GM12878 (cell line): ENCODE data around the gene SPINT2. TPM values are rescaled to one million over a fixed set of nuclear protein-coding genes. Genes with fewer than 3 reads are reported as not detected.

Experiments
- ATAC-seq: fragments of 200-7000 bp; cut with Tn5 transposase; 3 replicates; pipeline ENCODE4 v1.9.1; 2020; ENCODE audit warnings: mild to moderate bottlenecking, moderate library complexity
- BruUV-seq: library from RNA; stranded (reverse); fragments of 400-500 nt; replicated peaks from 2 replicates; lab custom pipeline; 2021; lab: Mats Ljungman, UMichigan
- CTCF ChIA-PET: fragments of 300-600 bp; sonication (Branson Sonifier 250); formaldehyde crosslinking; extraction: SDS; loops from one replicate; lab custom pipeline; 2021; ENCODE audit warnings: inconsistent platforms; lab: Yijun Ruan, JAX
- POLR2A ChIA-PET: fragments of 350-600 bp; formaldehyde crosslinking; extraction: SDS; loops from one replicate; lab custom pipeline; 2021; ENCODE audit warnings: inconsistent platforms; lab: Charles Lee
- RAD21 ChIA-PET: fragments of 300-600 bp; sonication (Branson Sonifier 250); formaldehyde crosslinking; loops from one replicate; lab custom pipeline; 2023; ENCODE audit warnings: antibody characterized with exemption; ENCODE audit not compliant: unreplicated experiment; lab: Charles Lee
- SMC1A ChIA-PET: fragments of 300-600 bp; sonication (Branson Sonifier 250); formaldehyde crosslinking; loops from one replicate; lab custom pipeline; 2023; ENCODE audit not compliant: unreplicated experiment, uncharacterized antibody; lab: Charles Lee
- DNase-seq: peaks from one replicate; pipeline ENCODE4 v3.0.0-alpha.2; 2011; ENCODE audit warnings: low read depth, low spot score
- FAIRE-seq: peaks from 3 replicates; lab custom pipeline; 2011; peaks lifted over from hg19 to GRCh38; lab: Jason Lieb, UNC
- H2AFZ ChIP-seq: 2 replicates; pipeline ENCODE4 v1.6.0; 2011; ENCODE audit warnings: low read depth, low read length, control low read depth; ENCODE audit not compliant: control insufficient read depth
- H3K27ac ChIP-seq: 2 replicates; pipeline ENCODE4 v1.5.1; 2011; ENCODE audit warnings: control low read depth; ENCODE audit not compliant: control insufficient read depth, insufficient read depth
- H3K27me3 ChIP-seq, 2 experiments: replicated peaks in 1 of 2; 2 replicates each; pipeline versions ENCODE4 v1.6.0 to v1.6.1; 2011; ENCODE audit warnings: low read length in 1 of 2; ENCODE audit not compliant: control insufficient read depth in 2 of 2, insufficient read depth in 2 of 2
- H3K36me3 ChIP-seq, 2 experiments: 2 replicates each; pipeline ENCODE4 v1.5.1; 2011; ENCODE audit warnings: low read length in 1 of 2; ENCODE audit not compliant: control insufficient read depth in 2 of 2, insufficient read depth in 2 of 2
- H3K4me1 ChIP-seq: 2 replicates; pipeline ENCODE4 v1.6.1; 2011; ENCODE audit warnings: mild to moderate bottlenecking, low read length, moderate library complexity, mixed read lengths; ENCODE audit not compliant: control insufficient read depth, insufficient read depth
- H3K4me2 ChIP-seq: 2 replicates; pipeline ENCODE4 v1.6.0; 2011; ENCODE audit warnings: control low read depth; ENCODE audit not compliant: control insufficient read depth, insufficient read depth
- H3K4me3 ChIP-seq: fragments of 200-600 bp; sonication (generic); 2 replicates; pipeline ENCODE4 v1.5.1; 2016
- H3K79me2 ChIP-seq: 2 replicates; pipeline ENCODE4 v1.6.0; 2011; ENCODE audit warnings: low read length; ENCODE audit not compliant: control insufficient read depth, insufficient read depth
- H3K9ac ChIP-seq: 2 replicates; pipeline ENCODE4 v1.8.0; 2011; ENCODE audit warnings: low read length, control low read depth, mixed read lengths; ENCODE audit not compliant: control insufficient read depth, insufficient read depth
- H3K9me3 ChIP-seq: replicated peaks from 3 replicates; pipeline ENCODE4 v1.5.1; 2011; ENCODE audit warnings: mild to moderate bottlenecking, low read length; ENCODE audit not compliant: control insufficient read depth, insufficient read depth
- H4K20me1 ChIP-seq: 2 replicates; pipeline ENCODE4 v1.6.0; 2011; ENCODE audit not compliant: control insufficient read depth, insufficient read depth
- ATF7 ChIP-seq: fragments of 450-650 bp; IDR thresholded peaks from 2 replicates; pipeline ENCODE4 v1.6.1; 2016; ENCODE audit warnings: low read depth, mild to moderate bottlenecking
- CHD2 ChIP-seq: IDR thresholded peaks from 2 replicates; pipeline ENCODE4 v1.6.1; 2011; ENCODE audit warnings: low read depth, low read length, improper control_type of control experiment, borderline replicate concordance
- EP300 ChIP-seq, 2 experiments: fragments of 150-350 bp in 1 of 2; IDR thresholded peaks; 2 replicates each; pipeline ENCODE4 v1.6.1; 2011 to 2012; ENCODE audit warnings: low read depth in 2 of 2, low read length in 2 of 2, borderline replicate concordance in 1 of 2, improper control_type of control experiment in 1 of 2, inconsistent platforms in 1 of 2; ENCODE audit not compliant: control insufficient read depth in 1 of 2
- IKZF2 ChIP-seq, 2 experiments: fragments of 450-650 bp; IDR thresholded peaks; 2 replicates each; pipeline ENCODE4 v1.6.1; 2017; ENCODE audit warnings: mild to moderate bottlenecking in 2 of 2, moderate library complexity in 2 of 2
- MEF2B ChIP-seq: fragments of 450-650 bp; IDR thresholded peaks from 2 replicates; pipeline ENCODE4 v1.6.1; 2018; ENCODE audit warnings: mild to moderate bottlenecking, moderate library complexity; ENCODE audit not compliant: partially characterized antibody, poor library complexity, severe bottlenecking
- MYB ChIP-seq: fragments of 150-350 bp; IDR thresholded peaks from 2 replicates; pipeline ENCODE4 v1.6.1; 2014; ENCODE audit warnings: mild to moderate bottlenecking, low read depth, low read length, borderline replicate concordance
- NFIC ChIP-seq: IDR thresholded peaks from 2 replicates; pipeline ENCODE4 v1.6.1; 2012; ENCODE audit warnings: low read depth, mild to moderate bottlenecking, inconsistent platforms, low read length, moderate library complexity
- POLR2A ChIP-seq: IDR thresholded peaks from 2 replicates; pipeline ENCODE4 v1.6.1; 2011; ENCODE audit warnings: low read depth, mild to moderate bottlenecking, low read length
- RAD51 ChIP-seq: fragments of 450-650 bp; IDR thresholded peaks from 2 replicates; pipeline ENCODE4 v1.6.1; 2016; ENCODE audit warnings: moderate library complexity, mild to moderate bottlenecking, inconsistent platforms
- RBBP5 ChIP-seq: fragments of 200-600 bp; sonication (generic); conservative IDR thresholded peaks from 2 replicates; pipeline ENCODE4 v1.6.1; 2016
- RELB ChIP-seq: fragments of 450-650 bp; IDR thresholded peaks from 2 replicates; pipeline ENCODE4 v1.6.1; 2017; ENCODE audit warnings: low read depth, mild to moderate bottlenecking, moderate library complexity
- RFX5 ChIP-seq: IDR thresholded peaks from 2 replicates; pipeline ENCODE4 v1.6.1; 2011; ENCODE audit warnings: low read depth, low read length, improper control_type of control experiment
- ZBTB4 ChIP-seq: fragments of 450-650 bp; formaldehyde crosslinking; IDR thresholded peaks from 2 replicates; pipeline ENCODE4 v1.4.0; 2022; ENCODE audit warnings: mild to moderate bottlenecking, moderate library complexity
- WGBS: methylation state at CpG from one replicate; pipeline ENCODE4 v1.1.6; 2016; ENCODE audit warnings: low lambda C conversion rate; ENCODE audit not compliant: insufficient replicate concordance, insufficient coverage; ENCODE audit errors: missing lambda C conversion rate; 5-methylcytosine and 5-hydroxymethylcytosine counted together
- in situ Hi-C: fragments of 300-500 bp; cut with MboI; formaldehyde crosslinking; loops from 9 replicates; pipeline ENCODE4 v1.14.3; 2018; ENCODE audit warnings: mixed read lengths
- intact Hi-C: fragments of 100-400 bp; cut with micrococcal nuclease; formaldehyde crosslinking; loops from one replicate; pipeline ENCODE4 v1.14.2; 2022; ENCODE audit not compliant: unreplicated experiment
- polyA plus RNA-seq, 11 experiments: library from polyadenylated mRNA; depleted of rRNA in 4 of 11; unstranded in 6 of 11; stranded (reverse) in 5 of 11; fragments of >200 nt; fragmentation: Nextera tagmentation in 4 of 11; fragmentation: Illumina TruSeq in 1 of 11; extraction: Ambion mirVana in 4 of 11; extraction: Trizol in 1 of 11; gene quantifications; 1 replicate in 1 of 11; 2 replicates in 10 of 11; pipeline versions ENCODE4 v1.2.1 to v1.2.3, GENCODE V29; 2011 to 2016; ENCODE audit warnings: inconsistent platforms in 2 of 11, missing spikeins in 2 of 11, low read depth in 1 of 11
- total RNA-seq, 4 experiments: library from RNA; depleted of rRNA in 3 of 4; stranded (reverse); fragments of >200 nt in 3 of 4; fragmentation: Illumina TruSeq in 1 of 4; extraction: Trizol in 1 of 4; gene quantifications; 2 replicates each; pipeline versions ENCODE4 v1.2.1 to v1.2.3, GENCODE V29; 2013 to 2021
- TF ChIP-seq, protein P1 (sequence below): fragments of 450-650 bp; conservative IDR thresholded peaks from 2 replicates; pipeline ENCODE4 v1.6.1; 2017; ENCODE audit warnings: mild to moderate bottlenecking, moderate library complexity

SPINT2 gene
- total and polyA plus RNA-seq, 10 of the 15 experiments (the other 5 are each of a cell fraction or from before 2014, with no cell fraction given), result 0.15 to 26.5 (median 17.5) TPM

DNA sequence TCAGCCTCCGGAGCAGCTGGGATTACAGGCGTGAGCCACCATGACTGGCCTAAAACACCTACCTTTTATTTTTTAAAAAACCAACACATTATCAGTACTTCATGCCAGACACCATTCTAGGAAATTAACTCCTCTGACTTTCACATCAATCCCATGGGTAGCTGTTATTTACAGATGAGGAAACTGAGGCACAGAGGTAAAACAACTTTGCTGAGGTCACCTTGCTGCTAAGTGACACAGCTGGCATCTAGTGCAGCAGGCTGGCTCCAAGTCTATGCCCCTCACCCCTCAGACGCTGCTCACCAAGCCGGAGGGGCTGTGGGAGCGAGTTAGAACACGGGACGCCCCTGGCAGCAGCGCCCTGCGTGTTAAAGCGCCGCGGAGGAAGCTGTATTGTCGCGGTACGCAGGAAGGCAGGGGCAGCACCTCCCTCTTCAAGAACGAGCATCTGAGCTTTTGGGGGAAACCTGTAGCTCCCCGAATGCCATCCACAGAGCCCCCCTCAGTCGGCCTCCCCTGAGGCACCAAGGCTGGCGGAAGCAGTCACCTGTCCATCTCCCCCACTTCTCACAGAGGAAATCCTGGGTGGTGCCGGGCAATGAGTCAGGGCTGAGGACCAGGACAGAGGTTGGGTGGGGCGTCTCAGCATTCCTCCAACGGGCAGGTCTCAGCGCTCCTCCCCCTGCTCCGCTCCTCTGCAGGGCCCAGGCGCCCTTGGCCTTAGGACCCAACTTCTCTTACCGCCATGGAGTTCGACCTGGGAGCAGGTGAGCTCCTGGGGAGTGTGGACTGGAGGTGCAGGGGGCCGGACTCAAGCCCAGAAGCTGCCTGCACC, 39.4 kb downstream of the SPINT2 start, which contains the start of gene C19orf33:
C19orf33 (plus strand) TSS at position 735 of the 835 bp plus-strand sequence; CDS start at position 746, 11 bp downstream.
- H3K27me3 ChIP-seq, result no peaks in the 10 kb centered on the region
- FAIRE-seq, result no peak
- no peaks in the 10 kb centered on the region for H4K20me1 ChIP-seq
- no peak within 1 kb of the TSS for H3K4me2 ChIP-seq
- no peak within 1 kb of the TSS for H3K27ac ChIP-seq
- H2AFZ ChIP-seq, result no peak within 1 kb of the TSS
- intact Hi-C loops (no loop called here), in situ Hi-C loops (no loop called here)
- no peaks in the 10 kb centered on the region for H3K4me1 ChIP-seq
- no peaks in the 10 kb centered on the region for H3K9me3 ChIP-seq
- H3K79me2 ChIP-seq, result no peaks in the 10 kb centered on the region
- POLR2A ChIA-PET, result no interaction called here
- no peak within 1 kb of the TSS for H3K4me3 ChIP-seq
- H3K9ac ChIP-seq, result no peak within 1 kb of the TSS
- TF ChIP-seq, protein P1, sequence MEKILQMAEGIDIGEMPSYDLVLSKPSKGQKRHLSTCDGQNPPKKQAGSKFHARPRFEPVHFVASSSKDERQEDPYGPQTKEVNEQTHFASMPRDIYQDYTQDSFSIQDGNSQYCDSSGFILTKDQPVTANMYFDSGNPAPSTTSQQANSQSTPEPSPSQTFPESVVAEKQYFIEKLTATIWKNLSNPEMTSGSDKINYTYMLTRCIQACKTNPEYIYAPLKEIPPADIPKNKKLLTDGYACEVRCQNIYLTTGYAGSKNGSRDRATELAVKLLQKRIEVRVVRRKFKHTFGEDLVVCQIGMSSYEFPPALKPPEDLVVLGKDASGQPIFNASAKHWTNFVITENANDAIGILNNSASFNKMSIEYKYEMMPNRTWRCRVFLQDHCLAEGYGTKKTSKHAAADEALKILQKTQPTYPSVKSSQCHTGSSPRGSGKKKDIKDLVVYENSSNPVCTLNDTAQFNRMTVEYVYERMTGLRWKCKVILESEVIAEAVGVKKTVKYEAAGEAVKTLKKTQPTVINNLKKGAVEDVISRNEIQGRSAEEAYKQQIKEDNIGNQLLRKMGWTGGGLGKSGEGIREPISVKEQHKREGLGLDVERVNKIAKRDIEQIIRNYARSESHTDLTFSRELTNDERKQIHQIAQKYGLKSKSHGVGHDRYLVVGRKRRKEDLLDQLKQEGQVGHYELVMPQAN, result no peak
- no peak for TF ChIP-seq RFX5
- TF ChIP-seq RELB, result no peak
- no peak for TF ChIP-seq RBBP5
- no peak for TF ChIP-seq MEF2B
- TF ChIP-seq POLR2A, result no peak
- TF ChIP-seq EP300 (IDR thresholded peaks at IDR 0.05; ENCODE audit: borderline replicate concordance in 1 of 2, control insufficient read depth in 1 of 2, low read depth in 2 of 2, low read length in 2 of 2), result no peak
- no peak for TF ChIP-seq MYB
- no peak for TF ChIP-seq NFIC
- TF ChIP-seq ATF7, result no peak
- no peak for TF ChIP-seq IKZF2 (IDR thresholded peaks at IDR 0.05)
- no peak for TF ChIP-seq RAD51
- TF ChIP-seq CHD2, result no peak
- TF ChIP-seq ZBTB4 (CRISPR knock-in tag), result no peak
- TF ChIP-seq, all 136 proteins: peak for 0
- H3K36me3 ChIP-seq, result peaks cover 0 to 11% of the 10 kb centered on the region in 2 experiments; a peak in 3 of 4 replicates
- DNase-seq (no peak), ATAC-seq (no peak)
- BruUV-seq, result no TSS peak
- CTCF ChIA-PET, result no interaction called here
- RAD21 ChIA-PET, result no interaction called here
- 58% methylated on average over 27 of the region's 28 CpGs for WGBS
- SMC1A ChIA-PET, result no interaction called here
